A549 (cell line): ENCODE data around the gene TNN.

ENCODE experiments used
- CTCF ChIP-seq: fragments of >200 bp; sonication (Bioruptor Twin); formaldehyde crosslinking; IDR thresholded peaks from 3 replicates; pipeline ENCODE4 v1.5.1; 2016
- TF ChIP-seq, protein P1 (sequence below): fragments of 450-650 bp; IDR thresholded peaks from 2 replicates; pipeline ENCODE4 v1.6.1; 2014; ENCODE audit warnings: antibody characterized with exemption

GRCh38 chr1:175124861-175125260 lies 57.2 kb downstream of the TNN start:
- TF ChIP-seq CTCF: no peak
- TF ChIP-seq, protein P1, sequence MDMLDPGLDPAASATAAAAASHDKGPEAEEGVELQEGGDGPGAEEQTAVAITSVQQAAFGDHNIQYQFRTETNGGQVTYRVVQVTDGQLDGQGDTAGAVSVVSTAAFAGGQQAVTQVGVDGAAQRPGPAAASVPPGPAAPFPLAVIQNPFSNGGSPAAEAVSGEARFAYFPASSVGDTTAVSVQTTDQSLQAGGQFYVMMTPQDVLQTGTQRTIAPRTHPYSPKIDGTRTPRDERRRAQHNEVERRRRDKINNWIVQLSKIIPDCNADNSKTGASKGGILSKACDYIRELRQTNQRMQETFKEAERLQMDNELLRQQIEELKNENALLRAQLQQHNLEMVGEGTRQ: no peak
